GM18511 (cell line): ENCODE data around the gene TOMM20.

Experiments
- ATAC-seq: cut with Tn5 transposase; IDR thresholded peaks from one replicate; pipeline ENCODE4 v1.9.1; 2021; ENCODE audit warnings: mild to moderate bottlenecking, moderate library complexity; ENCODE audit not compliant: unreplicated experiment

The TOMM20 gene

GRCh38 chr1:235069176-235069575 is 59.5 kb downstream of the TOMM20 start:
- no peak for ATAC-seq

- ATAC-seq: no peak
These were observed 60.2 kb downstream of the TOMM20 start for GRCh38 chr1:235068158-235069121.

GRCh38 chr1:235067396-235068157 is 61.1 kb downstream of the TOMM20 start:
- ATAC-seq: no peak

GRCh38 chr1:235063068-235063765 is 65.4 kb downstream of the TOMM20 start:
- no peak for ATAC-seq

- no peak for ATAC-seq
These were observed 67.8 kb downstream of the TOMM20 start for GRCh38 chr1:235060607-235061470.
